GM19467 (cell line): ENCODE data around the gene RPS6KA2.
A peak's percentile ranks its signal among the peaks of the same experiment; 100 is the strongest.
"Not testable (repeated sequence)": the region's sequence is repeated elsewhere in the genome, so short reads cannot be mapped to it uniquely, and the experiment has no call there.

Experiments
- ATAC-seq: cut with Tn5 transposase; IDR thresholded peaks from one replicate; pipeline ENCODE4 v1.9.1; 2021; ENCODE audit warnings: mild to moderate bottlenecking, moderate library complexity; ENCODE audit not compliant: unreplicated experiment

Gene RPS6KA2

GRCh38 chr6:166386111-166386510, 240.9 kb downstream of the RPS6KA2 start:
- ATAC-seq, result no peak

- not testable (repeated sequence) for ATAC-seq
These were observed 243.2 kb downstream of the RPS6KA2 start for GRCh38 chr6:166383802-166384363.

GRCh38 chr6:166382933-166383801, 243.9 kb downstream of the RPS6KA2 start, which contains the start of gene MPC1:
Gene MPC1 (minus strand): TSS chr6:166382940. CDS start chr6:166382876, 64 bp downstream.
- ATAC-seq, result peak; percentile 90

- peak; percentile 3 for ATAC-seq
These were observed 244.5 kb downstream of the RPS6KA2 start for GRCh38 chr6:166382500-166382932.

- ATAC-seq, result peak; percentile 48
These were observed 245.1 kb downstream of the RPS6KA2 start for GRCh38 chr6:166381733-166382499.

- ATAC-seq, result no peak
These were observed 245.7 kb downstream of the RPS6KA2 start for GRCh38 chr6:166381381-166381732.

- no peak for ATAC-seq
These were observed 247.3 kb downstream of the RPS6KA2 start for GRCh38 chr6:166379800-166380199.

- ATAC-seq, result no peak
These were observed 247.9 kb downstream of the RPS6KA2 start for GRCh38 chr6:166379103-166379586.

- no peak for ATAC-seq
These were observed 249.3 kb downstream of the RPS6KA2 start for GRCh38 chr6:166377721-166378120.

GRCh38 chr6:166375013-166375412, 252.0 kb downstream of the RPS6KA2 start:
- no peak for ATAC-seq

- no peak for ATAC-seq
These were observed 256.6 kb downstream of the RPS6KA2 start for GRCh38 chr6:166370489-166370888.

- no peak for ATAC-seq
These were observed 257.3 kb downstream of the RPS6KA2 start for GRCh38 chr6:166369782-166370181.

GRCh38 chr6:166366921-166367320, 260.1 kb downstream of the RPS6KA2 start:
- ATAC-seq, result no peak

GRCh38 chr6:166365806-166366205, 261.2 kb downstream of the RPS6KA2 start:
- ATAC-seq, result no peak

GRCh38 chr6:166365221-166365620, 261.8 kb downstream of the RPS6KA2 start:
- ATAC-seq, result no peak

- no peak for ATAC-seq
These were observed 262.6 kb downstream of the RPS6KA2 start for GRCh38 chr6:166364456-166364855.

GRCh38 chr6:166362427-166362826, 264.6 kb downstream of the RPS6KA2 start:
- ATAC-seq, result not testable (repeated sequence)

- no peak for ATAC-seq
These were observed 266.0 kb downstream of the RPS6KA2 start for GRCh38 chr6:166361077-166361429.

GRCh38 chr6:166360243-166361076, 266.6 kb downstream of the RPS6KA2 start:
- no peak for ATAC-seq
